IMR-90 (cell line): Measurements from ENCODE around the gene RNF123. TPM values are rescaled to one million over a fixed set of nuclear protein-coding genes. Genes with fewer than 3 reads are reported as not detected.

Experiments used
- ATAC-seq: fragments of 200-7000 bp; cut with Tn5 transposase; 2 replicates; pipeline ENCODE4 v1.9.1; 2020; ENCODE audit warnings: low read depth, mild to moderate bottlenecking, moderate library complexity
- BruUV-seq: library from RNA; stranded (reverse); fragments of 400-500 nt; replicated peaks from 2 replicates; lab custom pipeline; 2021; lab: Mats Ljungman, UMichigan
- CTCF ChIA-PET: fragments of 300-600 bp; formaldehyde crosslinking; extraction: SDS; loops from one replicate; lab custom pipeline; 2021; ENCODE audit warnings: antibody characterized with exemption; lab: Yijun Ruan, JAX
- POLR2A ChIA-PET: fragments of 300-600 bp; sonication (Branson Sonifier 250); formaldehyde crosslinking; loops from one replicate; lab custom pipeline; 2022; ENCODE audit warnings: antibody characterized with exemption; ENCODE audit not compliant: unreplicated experiment; lab: Charles Lee
- DNase-seq: peaks from one replicate; pipeline ENCODE4 v3.0.0; 2013
- H2AFZ ChIP-seq: replicated peaks from 2 replicates; pipeline ENCODE3; 2013; ENCODE audit warnings: low read length, mild to moderate bottlenecking; ENCODE audit not compliant: poor library complexity
- H2AK5ac ChIP-seq: 2 replicates; pipeline ENCODE4 v1.6.1; 2013; ENCODE audit warnings: low read depth, low read length, inconsistent platforms
- H2AK9ac ChIP-seq: replicated peaks from 2 replicates; pipeline ENCODE3; 2013; ENCODE audit warnings: mild to moderate bottlenecking, low read depth, low read length, moderate library complexity; ENCODE audit not compliant: poor library complexity
- H2BK120ac ChIP-seq: 2 replicates; pipeline ENCODE4 v1.6.1; 2013; ENCODE audit warnings: low read depth, low read length, inconsistent platforms
- H2BK15ac ChIP-seq: 3 replicates; pipeline ENCODE4 v1.6.1; 2013; ENCODE audit warnings: low read depth, low read length, inconsistent platforms
- H2BK20ac ChIP-seq: 2 replicates; pipeline ENCODE4 v1.6.1; 2013; ENCODE audit warnings: low read depth, mild to moderate bottlenecking, inconsistent platforms, low read length, moderate library complexity
- H2BK5ac ChIP-seq: 2 replicates; pipeline ENCODE4 v1.6.1; 2013; ENCODE audit warnings: mild to moderate bottlenecking, low read depth, low read length, inconsistent platforms; ENCODE audit not compliant: poor library complexity, severe bottlenecking
- H3K14ac ChIP-seq: replicated peaks from 2 replicates; pipeline ENCODE4 v1.6.1; 2013; ENCODE audit warnings: low read depth, low read length, inconsistent platforms
- H3K18ac ChIP-seq: 2 replicates; pipeline ENCODE4 v1.6.1; 2013; ENCODE audit warnings: low read depth, low read length, control low read depth
- H3K23ac ChIP-seq: 2 replicates; pipeline ENCODE4 v1.6.1; 2013; ENCODE audit warnings: low read depth, low read length, inconsistent platforms
- H3K27ac ChIP-seq: 2 replicates; pipeline ENCODE4 v1.5.1; 2013; ENCODE audit warnings: mild to moderate bottlenecking, control low read depth, low read length; ENCODE audit not compliant: insufficient read depth
- H3K27me3 ChIP-seq: 2 replicates; pipeline ENCODE4 v1.6.1; 2013; ENCODE audit warnings: low read length; ENCODE audit not compliant: control insufficient read depth, insufficient read depth
- H3K36me3 ChIP-seq: 2 replicates; pipeline ENCODE4 v1.6.1; 2013; ENCODE audit warnings: low read length, mixed read lengths; ENCODE audit not compliant: control insufficient read depth, insufficient read depth
- H3K4ac ChIP-seq: 2 replicates; pipeline ENCODE4 v1.6.1; 2013; ENCODE audit warnings: low read depth, low read length, inconsistent platforms
- H3K4me1 ChIP-seq: 2 replicates; pipeline ENCODE4 v1.6.1; 2013; ENCODE audit warnings: low read length, mixed read lengths; ENCODE audit not compliant: control insufficient read depth, insufficient read depth
- H3K4me2 ChIP-seq: 2 replicates; pipeline ENCODE4 v1.6.1; 2013; ENCODE audit warnings: low read depth, mild to moderate bottlenecking, control low read depth, low read length, moderate library complexity
- H3K4me3 ChIP-seq: 2 replicates; pipeline ENCODE4 v1.5.1; 2013; ENCODE audit warnings: low read depth, mild to moderate bottlenecking, control low read depth, low read length, moderate library complexity; ENCODE audit not compliant: insufficient read depth
- H3K56ac ChIP-seq: 2 replicates; pipeline ENCODE4 v1.6.1; 2013; ENCODE audit warnings: low read length, inconsistent platforms; ENCODE audit not compliant: insufficient read depth; ENCODE audit errors: extremely low read depth
- H3K79me1 ChIP-seq, 2 experiments: 2 replicates each; pipeline ENCODE4 v1.6.1; 2013; ENCODE audit warnings: low read length in 2 of 2, inconsistent platforms in 1 of 2, low read depth in 1 of 2
- H3K9ac ChIP-seq: 2 replicates; pipeline ENCODE4 v1.6.1; 2013; ENCODE audit warnings: low read depth, low read length, control low read depth
- H3K9me1 ChIP-seq: 2 replicates; pipeline ENCODE4 v1.6.1; 2013; ENCODE audit warnings: low read length, inconsistent platforms; ENCODE audit not compliant: insufficient read depth
- H3K9me3 ChIP-seq: 2 replicates; pipeline ENCODE4 v1.6.1; 2013; ENCODE audit warnings: low read length; ENCODE audit not compliant: control insufficient read depth, insufficient read depth
- H4K20me1 ChIP-seq: 2 replicates; pipeline ENCODE4 v1.6.1; 2013; ENCODE audit warnings: low read length, inconsistent platforms; ENCODE audit not compliant: insufficient read depth
- H4K5ac ChIP-seq: 2 replicates; pipeline ENCODE4 v1.6.1; 2013; ENCODE audit warnings: mild to moderate bottlenecking, low read depth, low read length, control low read depth
- H4K8ac ChIP-seq, 2 experiments: 2 replicates each; pipeline ENCODE4 v1.6.1; 2013; ENCODE audit warnings: low read depth in 2 of 2, low read length in 2 of 2, control low read depth in 1 of 2, inconsistent platforms in 1 of 2
- H4K91ac ChIP-seq: 2 replicates; pipeline ENCODE4 v1.6.1; 2013; ENCODE audit warnings: low read depth, low read length, inconsistent platforms; ENCODE audit not compliant: insufficient read depth
- BHLHE40 ChIP-seq: fragments of 150-350 bp; IDR thresholded peaks from 2 replicates; pipeline ENCODE4 v1.6.1; 2016; ENCODE audit warnings: mild to moderate bottlenecking, low read depth, low read length
- CEBPB ChIP-seq: IDR thresholded peaks from 2 replicates; pipeline ENCODE4 v1.6.1; 2012; ENCODE audit warnings: low read depth, low read length, improper control_type of control experiment
- CHD1 ChIP-seq: IDR thresholded peaks from 2 replicates; pipeline ENCODE4 v1.6.1; 2012; ENCODE audit warnings: low read depth, low read length, improper control_type of control experiment
- CTCF ChIP-seq: conservative IDR thresholded peaks from 2 replicates; pipeline ENCODE4 v1.5.1; 2012; ENCODE audit warnings: mild to moderate bottlenecking, low read depth, low read length, improper control_type of control experiment
- ELK1 ChIP-seq: fragments of 150-350 bp; IDR thresholded peaks from 2 replicates; pipeline ENCODE4 v1.6.1; 2016; ENCODE audit warnings: low read depth, mild to moderate bottlenecking, low read length, moderate library complexity, borderline replicate concordance
- FOS ChIP-seq: fragments of 150-350 bp; IDR thresholded peaks from 2 replicates; pipeline ENCODE4 v1.6.1; 2016; ENCODE audit warnings: low read depth, low read length
- MAFK ChIP-seq: IDR thresholded peaks from 2 replicates; pipeline ENCODE4 v1.6.1; 2012; ENCODE audit warnings: low read depth, low read length, improper control_type of control experiment
- MAZ ChIP-seq: IDR thresholded peaks from 2 replicates; pipeline ENCODE4 v1.6.1; 2012; ENCODE audit warnings: low read depth, mild to moderate bottlenecking, low read length, improper control_type of control experiment, moderate library complexity, borderline replicate concordance
- MXI1 ChIP-seq: IDR thresholded peaks from 2 replicates; pipeline ENCODE4 v1.6.1; 2012; ENCODE audit warnings: low read depth, mild to moderate bottlenecking, low read length, moderate library complexity, borderline replicate concordance
- NFE2L2 ChIP-seq: fragments of 150-350 bp; IDR thresholded peaks from 2 replicates; pipeline ENCODE4 v1.6.1; 2016; ENCODE audit warnings: low read depth, mild to moderate bottlenecking, low read length
- POLR2A ChIP-seq: IDR thresholded peaks from 2 replicates; pipeline ENCODE4 v1.6.1; 2012; ENCODE audit warnings: mild to moderate bottlenecking, low read depth, low read length
- RAD21 ChIP-seq: IDR thresholded peaks from 2 replicates; pipeline ENCODE4 v1.6.1; 2012; ENCODE audit warnings: low read length, improper control_type of control experiment
- RCOR1 ChIP-seq: IDR thresholded peaks from 2 replicates; pipeline ENCODE4 v1.6.1; 2012; ENCODE audit warnings: mild to moderate bottlenecking, low read length, improper control_type of control experiment; ENCODE audit not compliant: insufficient replicate concordance
- RFX5 ChIP-seq: IDR thresholded peaks from 2 replicates; pipeline ENCODE4 v1.8.0; 2012; ENCODE audit warnings: low read depth, mild to moderate bottlenecking, low read length, moderate library complexity
- SMC3 ChIP-seq: fragments of 150-350 bp; IDR thresholded peaks from 2 replicates; pipeline ENCODE4 v1.6.1; 2016; ENCODE audit warnings: low read depth, mild to moderate bottlenecking, antibody characterized with exemption, low read length, moderate library complexity
- USF2 ChIP-seq: fragments of 150-350 bp; IDR thresholded peaks from 2 replicates; pipeline ENCODE4 v1.6.1; 2017; ENCODE audit warnings: mild to moderate bottlenecking, antibody characterized with exemption, low read length, low read depth
- WGBS, 2 experiments: methylation state at CpG; one replicate each; pipeline versions ENCODE4 v1.1.5 to v1.1.7; 2013; ENCODE audit warnings: missing lambda C conversion rate in 2 of 2; ENCODE audit not compliant: insufficient read length in 1 of 2; ENCODE audit errors: extremely low coverage in 2 of 2; 5-methylcytosine and 5-hydroxymethylcytosine counted together
- dilution Hi-C: fragments of 300-500 bp; cut with HindIII; formaldehyde crosslinking; loops from one replicate; pipeline ENCODE4 v1.14.3; 2018; ENCODE audit warnings: low sequenced_read_pairs; ENCODE audit not compliant: unreplicated experiment
- in situ Hi-C: fragments of 300-500 bp; cut with MboI; formaldehyde crosslinking; loops from 3 replicates; pipeline ENCODE4 v1.14.3; 2019; ENCODE audit warnings: low sequenced_read_pairs, inconsistent platforms, mixed read lengths
- intact Hi-C: fragments of 100-400 bp; cut with micrococcal nuclease; formaldehyde crosslinking; loops from 2 replicates; pipeline ENCODE4 v1.10.0; 2022
- polyA plus RNA-seq, 3 experiments: library from polyadenylated mRNA; depleted of rRNA; stranded (reverse); fragments of >200 nt; gene quantifications; 2 replicates each; pipeline ENCODE4 v1.2.3, GENCODE V29; 2012; ENCODE audit warnings: low replicate concordance in 1 of 3
- total RNA-seq: library from RNA; depleted of rRNA; stranded (reverse); fragments of >200 nt; gene quantifications from 2 replicates; pipeline ENCODE4 v1.2.3, GENCODE V29; 2012

Gene RNF123
- total and polyA plus RNA-seq, 2 of the 4 experiments (the other 2 are of a cell fraction): 13.4 to 37.7 TPM

- no peak overlapping the region for H2BK15ac ChIP-seq
- no TSS peak for BruUV-seq
- no peak overlapping the region for H2BK5ac ChIP-seq
- H3K4me2 ChIP-seq: no peak overlapping the region
- intact Hi-C loops (no loop called here), dilution Hi-C loops (no loop called here), in situ Hi-C loops (no loop called here)
- no peak overlapping the region for H3K56ac ChIP-seq
- H2AFZ ChIP-seq: peak overlapping the region; percentile 15
- 100% methylated on average over 2 of the region's 11 CpGs; no CpG with 5 or more reads in 1 of the 2 experiments for WGBS, 2 experiments
- no peak overlapping the region for H4K5ac ChIP-seq
- H3K9ac ChIP-seq: no peak overlapping the region
- H3K23ac ChIP-seq: no peak overlapping the region
- H4K20me1 ChIP-seq: peaks cover 19% of the 10 kb centered on the region
- peaks cover 26 to 66% of the 10 kb centered on the region in 2 experiments for H3K79me1 ChIP-seq
- POLR2A ChIA-PET: interaction anchor here (0.7 kb wide), 1 partner anchor 18 kb away, joined by 8 read pairs; no protein-coding TSS in a partner anchor
- no peak for ATAC-seq
- H4K8ac ChIP-seq: no peak overlapping the region
- no peak overlapping the region for H3K18ac ChIP-seq
- H3K14ac ChIP-seq: no peak overlapping the region
- no peak overlapping the region for H2BK20ac ChIP-seq
- DNase-seq: no peak
- H2AK9ac ChIP-seq: peak overlapping the region; percentile 15
- CTCF ChIA-PET: no interaction called here
- no peaks in the 10 kb centered on the region for H3K4me1 ChIP-seq
- no peak overlapping the region for H3K4ac ChIP-seq
- no peak overlapping the region for H3K4me3 ChIP-seq
- H4K91ac ChIP-seq: no peak overlapping the region
- H3K9me1 ChIP-seq: peaks cover 17% of the 10 kb centered on the region
- no peak overlapping the region for H2AK5ac ChIP-seq
- H3K27ac ChIP-seq: no peak overlapping the region
- TF ChIP-seq MXI1 (no peak), RFX5 (no peak), RAD21 (no peak), BHLHE40 (no peak), CTCF (no peak), CHD1 (no peak), USF2 (no peak), CEBPB (no peak), SMC3 (no peak), RCOR1 (no peak), NFE2L2 (no peak), MAZ (no peak), ELK1 (no peak), POLR2A (no peak), FOS (no peak), MAFK (no peak)
- H2BK120ac ChIP-seq: no peak overlapping the region
- peaks cover 37% of the 10 kb centered on the region for H3K36me3 ChIP-seq
- no peaks in the 10 kb centered on the region for H3K27me3 ChIP-seq
- H3K9me3 ChIP-seq: no peaks in the 10 kb centered on the region
Observed at GRCh38 chr3:49738067-49738713, 48.8 kb downstream of the RNF123 start.
